ENCODE data around the gene ANKRD13B. TPM values are rescaled to one million over a fixed set of nuclear protein-coding genes. Genes with fewer than 3 reads are reported as not detected.

ANKRD13B gene
- total and polyA plus RNA-seq, 2 of the 13 experiments (the other 11 are each of a cell fraction or from before 2014, with no cell fraction given), result 1.7 to 1.8 TPM

DNA sequence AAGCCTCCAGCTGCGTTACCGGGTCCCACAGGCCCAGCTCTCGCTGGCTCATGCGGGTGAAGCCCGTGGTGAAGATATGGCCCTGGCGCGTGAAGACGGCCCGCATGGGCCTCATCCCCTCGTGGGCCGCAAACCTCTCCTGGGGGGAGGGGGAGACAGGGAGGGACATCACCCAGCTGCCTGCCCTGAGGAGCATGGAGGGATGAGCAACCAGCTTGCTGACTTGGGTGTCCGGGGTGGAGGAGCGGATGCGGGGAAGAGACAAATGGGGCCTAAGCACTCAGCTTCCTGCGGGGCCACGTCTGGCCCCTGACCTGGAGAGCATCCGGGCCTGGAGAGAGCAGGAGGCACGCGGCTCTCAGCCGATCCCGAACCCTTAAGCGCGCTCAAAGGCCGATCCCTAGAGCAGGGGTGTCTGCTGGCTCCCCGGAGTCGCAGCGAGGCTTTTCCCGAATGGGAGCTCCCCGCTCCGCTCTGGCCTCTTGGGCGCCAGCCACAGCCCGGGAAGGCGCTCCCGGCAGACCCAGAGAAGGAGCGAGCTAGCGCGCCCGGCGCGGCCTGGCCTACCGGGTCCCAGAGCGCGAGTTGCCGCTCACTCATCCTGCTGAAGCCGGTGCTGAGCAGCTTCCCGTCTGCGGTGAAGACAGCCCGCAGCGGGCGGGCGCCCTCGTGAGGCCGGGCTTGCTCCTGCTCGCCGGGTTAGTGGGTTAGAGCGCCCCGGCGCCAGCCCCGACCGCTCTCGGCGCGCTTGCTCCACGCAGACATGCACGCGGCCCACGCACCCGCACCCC is 24.7 kb downstream of the ANKRD13B start (continued):
- TF ChIP-seq POGZ (CRISPR knock-in tag; IDR thresholded peaks at IDR 0.05) (0 out of 2 replicates have a peak, but pooled peaks have one; percentile 31), RXRA (CRISPR knock-in tag; IDR thresholded peaks at IDR 0.05) (peak; percentile 36; the same call in 1 of the 2 replicates), ZFP36L2 (CRISPR knock-in tag; IDR thresholded peaks at IDR 0.05) (no peak), ZNF558 (CRISPR knock-in tag; IDR thresholded peaks at IDR 0.05; ENCODE audit: borderline replicate concordance) (0 out of 2 replicates have a peak, but pooled peaks have one; percentile 41), PITX1 (CRISPR knock-in tag; IDR thresholded peaks at IDR 0.05) (peak; percentile 36; the same call in 1 of the 2 replicates), ATF7-NPFF (CRISPR knock-in tag; IDR thresholded peaks at IDR 0.05; ENCODE audit: low read depth) (peak; percentile 50; the same call in 1 of the 2 replicates), ZNF292 (CRISPR knock-in tag; IDR thresholded peaks at IDR 0.05; ENCODE audit: borderline replicate concordance, low read depth) (0 out of 2 replicates have a peak, but pooled peaks have one; percentile 53), MAF1 (CRISPR knock-in tag; IDR thresholded peaks at IDR 0.05; ENCODE audit: borderline replicate concordance) (0 out of 2 replicates have a peak, but pooled peaks have one; percentile 39), SALL1 (CRISPR knock-in tag; IDR thresholded peaks at IDR 0.05) (peak; percentile 20; the same call in 1 of the 2 replicates), ZNF180 (CRISPR knock-in tag; IDR thresholded peaks at IDR 0.05; ENCODE audit: borderline replicate concordance, low read depth) (peak; percentile 25; the same call in 1 of the 2 replicates), GLI4 (CRISPR knock-in tag; IDR thresholded peaks at IDR 0.05; ENCODE audit: borderline replicate concordance) (peak; percentile 74; the same call in 1 of the 2 replicates), SNAI1 (CRISPR knock-in tag; IDR thresholded peaks at IDR 0.05; ENCODE audit: borderline replicate concordance) (no peak), MLLT10 (CRISPR knock-in tag; IDR thresholded peaks at IDR 0.05) (no peak), REPIN1 (CRISPR knock-in tag; IDR thresholded peaks at IDR 0.05; ENCODE audit: borderline replicate concordance, low read depth) (0 out of 2 replicates have a peak, but pooled peaks have one; percentile 12), ZBTB38 (CRISPR knock-in tag; IDR thresholded peaks at IDR 0.05) (0 out of 2 replicates have a peak, but pooled peaks have one; percentile 34), ZNF781 (CRISPR knock-in tag; IDR thresholded peaks at IDR 0.05; ENCODE audit: borderline replicate concordance, not compliant biosample characterization) (peak; percentile 59), ADNP (CRISPR knock-in tag; IDR thresholded peaks at IDR 0.05) (peak; percentile 46; the same call in 1 of the 2 replicates), ETV6 (CRISPR knock-in tag; conservative IDR thresholded peaks at IDR 0.05) (0 out of 2 replicates have a peak, but pooled peaks have one; percentile 6), SMAD3 (CRISPR knock-in tag; IDR thresholded peaks at IDR 0.05) (0 out of 2 replicates have a peak, but pooled peaks have one; percentile 18), PHF20 (CRISPR knock-in tag; IDR thresholded peaks at IDR 0.05) (peak; percentile 31; the same call in 1 of the 2 replicates)
- TF ChIP-seq, protein P1, sequence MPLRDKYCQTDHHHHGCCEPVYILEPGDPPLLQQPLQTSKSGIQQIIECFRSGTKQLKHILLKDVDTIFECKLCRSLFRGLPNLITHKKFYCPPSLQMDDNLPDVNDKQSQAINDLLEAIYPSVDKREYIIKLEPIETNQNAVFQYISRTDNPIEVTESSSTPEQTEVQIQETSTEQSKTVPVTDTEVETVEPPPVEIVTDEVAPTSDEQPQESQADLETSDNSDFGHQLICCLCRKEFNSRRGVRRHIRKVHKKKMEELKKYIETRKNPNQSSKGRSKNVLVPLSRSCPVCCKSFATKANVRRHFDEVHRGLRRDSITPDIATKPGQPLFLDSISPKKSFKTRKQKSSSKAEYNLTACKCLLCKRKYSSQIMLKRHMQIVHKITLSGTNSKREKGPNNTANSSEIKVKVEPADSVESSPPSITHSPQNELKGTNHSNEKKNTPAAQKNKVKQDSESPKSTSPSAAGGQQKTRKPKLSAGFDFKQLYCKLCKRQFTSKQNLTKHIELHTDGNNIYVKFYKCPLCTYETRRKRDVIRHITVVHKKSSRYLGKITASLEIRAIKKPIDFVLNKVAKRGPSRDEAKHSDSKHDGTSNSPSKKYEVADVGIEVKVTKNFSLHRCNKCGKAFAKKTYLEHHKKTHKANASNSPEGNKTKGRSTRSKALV (CRISPR knock-in tag; IDR thresholded peaks at IDR 0.05), result peak; percentile 88; the same call in 1 of the 2 replicates
- TF ChIP-seq, protein P2, sequence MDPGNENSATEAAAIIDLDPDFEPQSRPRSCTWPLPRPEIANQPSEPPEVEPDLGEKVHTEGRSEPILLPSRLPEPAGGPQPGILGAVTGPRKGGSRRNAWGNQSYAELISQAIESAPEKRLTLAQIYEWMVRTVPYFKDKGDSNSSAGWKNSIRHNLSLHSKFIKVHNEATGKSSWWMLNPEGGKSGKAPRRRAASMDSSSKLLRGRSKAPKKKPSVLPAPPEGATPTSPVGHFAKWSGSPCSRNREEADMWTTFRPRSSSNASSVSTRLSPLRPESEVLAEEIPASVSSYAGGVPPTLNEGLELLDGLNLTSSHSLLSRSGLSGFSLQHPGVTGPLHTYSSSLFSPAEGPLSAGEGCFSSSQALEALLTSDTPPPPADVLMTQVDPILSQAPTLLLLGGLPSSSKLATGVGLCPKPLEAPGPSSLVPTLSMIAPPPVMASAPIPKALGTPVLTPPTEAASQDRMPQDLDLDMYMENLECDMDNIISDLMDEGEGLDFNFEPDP (CRISPR knock-in tag; conservative IDR thresholded peaks at IDR 0.05), result no peak
- TF ChIP-seq, protein P3, sequence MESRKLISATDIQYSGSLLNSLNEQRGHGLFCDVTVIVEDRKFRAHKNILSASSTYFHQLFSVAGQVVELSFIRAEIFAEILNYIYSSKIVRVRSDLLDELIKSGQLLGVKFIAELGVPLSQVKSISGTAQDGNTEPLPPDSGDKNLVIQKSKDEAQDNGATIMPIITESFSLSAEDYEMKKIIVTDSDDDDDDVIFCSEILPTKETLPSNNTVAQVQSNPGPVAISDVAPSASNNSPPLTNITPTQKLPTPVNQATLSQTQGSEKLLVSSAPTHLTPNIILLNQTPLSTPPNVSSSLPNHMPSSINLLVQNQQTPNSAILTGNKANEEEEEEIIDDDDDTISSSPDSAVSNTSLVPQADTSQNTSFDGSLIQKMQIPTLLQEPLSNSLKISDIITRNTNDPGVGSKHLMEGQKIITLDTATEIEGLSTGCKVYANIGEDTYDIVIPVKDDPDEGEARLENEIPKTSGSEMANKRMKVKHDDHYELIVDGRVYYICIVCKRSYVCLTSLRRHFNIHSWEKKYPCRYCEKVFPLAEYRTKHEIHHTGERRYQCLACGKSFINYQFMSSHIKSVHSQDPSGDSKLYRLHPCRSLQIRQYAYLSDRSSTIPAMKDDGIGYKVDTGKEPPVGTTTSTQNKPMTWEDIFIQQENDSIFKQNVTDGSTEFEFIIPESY (CRISPR knock-in tag; IDR thresholded peaks at IDR 0.05), result peak; percentile 25; the same call in 1 of the 2 replicates

Data from HepG2 (cell line).